T-helper 17 cell (primary cell): ENCODE results near the gene FAM200C. TPM values are rescaled to one million over a fixed set of nuclear protein-coding genes. Genes with fewer than 3 reads are reported as not detected.

ENCODE experiments used
- ATAC-seq: fragments of 150-1000 bp; cut with Tn5 transposase; 2 replicates; pipeline ENCODE4 v1.10.0; 2021; ENCODE audit warnings: mild to moderate bottlenecking, moderate library complexity
- DNase-seq, 3 donors: peaks; one replicate each; pipeline versions ENCODE4 v3.0.0 to v3.0.0-alpha.2; 2020 to 2021
- H3K9me3 ChIP-seq: one replicate; pipeline ENCODE4 v1.7.0; 2013; ENCODE audit warnings: low read length, mild to moderate bottlenecking; ENCODE audit not compliant: control insufficient read depth, poor library complexity, severe bottlenecking
- H3K27ac Mint-ChIP-seq: one replicate; pipeline ENCODE4 v1.8.0; 2022; ENCODE audit warnings: mild to moderate bottlenecking, moderate library complexity, mixed read lengths
- H3K27me3 Mint-ChIP-seq: one replicate; pipeline ENCODE4 v1.8.0; 2022; ENCODE audit warnings: mixed read lengths
- H3K36me3 Mint-ChIP-seq: one replicate; pipeline ENCODE4 v1.8.0; 2022; ENCODE audit warnings: low read depth, mixed read lengths
- H3K4me1 Mint-ChIP-seq: one replicate; pipeline ENCODE4 v1.8.0; 2022; ENCODE audit warnings: mild to moderate bottlenecking, mixed read lengths
- H3K4me3 Mint-ChIP-seq: one replicate; pipeline ENCODE4 v1.8.0; 2022; ENCODE audit warnings: mild to moderate bottlenecking, moderate library complexity, mixed read lengths
- total RNA-seq, 4 donors: library from RNA in 2 of 4; stranded (reverse) in 2 of 4; gene quantifications; one replicate each; pipeline ENCODE4 v1.2.3 and lab custom pipeline; 2022 to 2026

FAM200C gene
- total RNA-seq, 2 donors from 2014 or later = not detected

DNA sequence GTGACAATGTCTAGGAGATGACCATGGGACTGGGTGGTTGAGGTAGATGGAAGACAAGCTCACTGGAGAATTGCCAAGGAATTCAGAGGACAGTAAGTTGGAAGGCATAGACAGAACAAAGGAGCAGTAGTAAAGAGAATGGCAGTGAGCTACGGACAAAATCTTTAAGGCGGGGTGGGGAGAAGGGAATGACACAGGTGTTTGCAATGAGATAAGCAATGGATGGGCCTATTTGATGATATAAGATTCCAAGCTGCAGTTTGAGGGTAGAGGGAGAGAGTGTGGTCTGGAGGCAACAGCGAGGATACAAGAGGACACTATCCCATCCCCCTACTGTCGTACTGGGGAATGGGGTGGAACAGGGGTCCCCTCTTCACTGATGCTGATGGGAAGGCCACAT, 36.2 kb upstream of the FAM200C start:
- Mint-ChIP-seq H3K36me3 (peaks cover 10% of the 10 kb centered on the region), H3K27ac (peak overlapping the region; percentile 67)

DNA sequence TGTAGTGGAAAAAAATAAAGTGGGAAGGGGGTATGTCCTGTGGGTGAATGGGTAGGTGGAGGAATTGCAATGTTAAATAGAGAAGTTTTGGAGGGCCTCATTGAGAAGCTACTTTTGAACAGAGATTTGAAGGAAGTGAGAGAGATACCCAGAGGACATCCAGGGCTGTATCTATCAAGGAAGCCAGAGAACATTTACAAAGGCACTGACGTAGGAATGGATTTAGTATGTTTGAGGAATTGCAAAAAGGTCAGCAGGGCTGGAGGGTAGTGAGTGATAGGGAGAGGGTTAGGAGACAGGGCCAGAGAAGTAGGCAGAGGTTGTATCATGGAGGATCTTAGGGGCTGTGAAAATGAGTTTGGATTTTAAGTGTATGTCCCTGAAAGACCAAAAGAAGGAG, 35.7 kb upstream of the FAM200C start:
- Mint-ChIP-seq H3K4me3 (no peak overlapping the region), H3K27ac (peak overlapping the region; percentile 67), H3K36me3 (peaks cover 10% of the 10 kb centered on the region), H3K4me1 (peaks cover 20% of the 10 kb centered on the region), H3K27me3 (peaks cover 26% of the 10 kb centered on the region)
- H3K9me3 ChIP-seq = no peaks in the 10 kb centered on the region
- no peak for DNase-seq
- no peak for ATAC-seq

More for the DNA sequence above, 36.2 kb upstream of the FAM200C start:
- peaks cover 26% of the 10 kb centered on the region for H3K27me3 Mint-ChIP-seq
- DNase-seq (no peak), ATAC-seq (no peak)
- H3K9me3 ChIP-seq = no peaks in the 10 kb centered on the region
- H3K4me3 Mint-ChIP-seq = no peak overlapping the region
- peaks cover 20% of the 10 kb centered on the region for H3K4me1 Mint-ChIP-seq

- Mint-ChIP-seq H3K4me3 (peak overlapping the region; percentile 47), H3K27me3 (peaks cover 26% of the 10 kb centered on the region), H3K4me1 (peaks cover 18% of the 10 kb centered on the region), H3K36me3 (peaks cover 11% of the 10 kb centered on the region), H3K27ac (peak overlapping the region; percentile 34)
- no peaks in the 10 kb centered on the region for H3K9me3 ChIP-seq
- ATAC-seq (no peak), DNase-seq (no peak)
These were observed 34.2 kb upstream of the FAM200C start for GRCh38 chr5:160434022-160434531.

DNA sequence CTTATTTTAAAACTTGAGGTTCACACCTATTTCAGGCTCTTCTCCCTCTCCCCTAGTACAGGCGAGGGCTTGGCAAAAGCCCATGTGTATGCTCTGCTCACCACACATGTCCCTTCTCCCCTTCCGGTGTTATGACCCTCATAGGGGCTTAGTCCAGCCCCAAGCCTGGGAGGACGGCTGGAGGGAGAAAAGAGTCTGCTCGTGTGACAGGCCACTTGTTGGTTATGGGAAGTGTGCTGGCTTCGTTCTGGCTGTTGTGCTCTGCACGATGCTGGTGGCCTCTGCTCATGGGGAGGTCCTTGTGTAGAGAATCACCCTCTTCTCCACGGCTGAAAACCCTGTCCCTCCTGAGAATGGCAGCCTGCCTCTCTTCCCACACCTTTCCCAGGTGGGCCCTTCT, 32.9 kb upstream of the FAM200C start:
- no peaks in the 10 kb centered on the region for H3K9me3 ChIP-seq
- Mint-ChIP-seq H3K27me3 (peaks cover 26% of the 10 kb centered on the region), H3K4me3 (no peak overlapping the region), H3K4me1 (peaks cover 13% of the 10 kb centered on the region), H3K27ac (no peak overlapping the region), H3K36me3 (peaks cover 13% of the 10 kb centered on the region)
- ATAC-seq (no peak), DNase-seq (no peak)

- Mint-ChIP-seq H3K4me3 (no peak overlapping the region), H3K36me3 (peaks cover 13% of the 10 kb centered on the region), H3K4me1 (peaks cover 13% of the 10 kb centered on the region), H3K27me3 (peaks cover 26% of the 10 kb centered on the region), H3K27ac (no peak overlapping the region)
- DNase-seq (no peak), ATAC-seq (no peak)
- no peaks in the 10 kb centered on the region for H3K9me3 ChIP-seq
These were observed 32.3 kb upstream of the FAM200C start for GRCh38 chr5:160432196-160432595.

DNA sequence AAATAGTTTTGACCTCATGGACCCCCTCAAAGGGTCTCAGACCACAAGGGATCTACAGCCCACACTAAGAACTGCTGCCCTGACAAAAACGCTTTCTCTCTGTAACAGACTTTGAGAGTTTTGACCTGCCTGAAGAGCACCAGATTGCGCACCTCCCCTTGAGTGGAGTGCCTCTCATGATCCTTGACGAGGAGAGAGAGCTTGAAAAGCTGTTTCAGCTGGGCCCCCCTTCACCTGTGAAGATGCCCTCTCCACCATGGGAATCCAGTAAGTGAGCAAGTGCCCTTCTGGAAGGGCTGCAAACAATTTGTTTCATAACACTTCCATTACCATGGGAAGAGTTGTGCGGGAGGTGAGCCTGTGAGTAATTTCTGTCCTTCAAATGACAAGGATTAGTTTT, 27.8 kb upstream of the FAM200C start:
- no peaks in the 10 kb centered on the region for H3K9me3 ChIP-seq
- Mint-ChIP-seq H3K27me3 (no peaks in the 10 kb centered on the region), H3K4me3 (no peak overlapping the region), H3K36me3 (peaks cover 3% of the 10 kb centered on the region), H3K27ac (no peak overlapping the region), H3K4me1 (peaks cover 22% of the 10 kb centered on the region)
- DNase-seq = no peak
- no peak for ATAC-seq

GRCh38 chr5:160423099-160423498, 23.2 kb upstream of the FAM200C start:
- H3K27ac Mint-ChIP-seq = peak overlapping the region; percentile 57
- H3K4me3 Mint-ChIP-seq = peak overlapping the region; percentile 98
- no peaks in the 10 kb centered on the region for H3K9me3 ChIP-seq
- H3K36me3 Mint-ChIP-seq = peaks cover 2% of the 10 kb centered on the region
- H3K27me3 Mint-ChIP-seq = no peaks in the 10 kb centered on the region
- peaks cover 46% of the 10 kb centered on the region for H3K4me1 Mint-ChIP-seq
- ATAC-seq (no peak), DNase-seq (no peak)

- H3K9me3 ChIP-seq = no peaks in the 10 kb centered on the region
- no peaks in the 10 kb centered on the region for H3K27me3 Mint-ChIP-seq
- DNase-seq = peak; percentile 86 to 89 (median 87)
- peak within 1 kb of the TSS; percentile 92 for H3K27ac Mint-ChIP-seq
- peaks cover 5% of the 10 kb centered on the region for H3K36me3 Mint-ChIP-seq
- H3K4me1 Mint-ChIP-seq = peaks cover 55% of the 10 kb centered on the region
- ATAC-seq = peak; percentile 73
- peak within 1 kb of the TSS; percentile 98 for H3K4me3 Mint-ChIP-seq
These were observed 21.9 kb upstream of the FAM200C start, which contains the start of gene PTTG1 for GRCh38 chr5:160421625-160422258. Gene PTTG1 (plus strand): TSS chr5:160421855. CDS start chr5:160422313, 458 bp downstream.

- peak overlapping the region; percentile 100 for H3K27ac Mint-ChIP-seq
- peak overlapping the region; percentile 99 for H3K4me3 Mint-ChIP-seq
- H3K9me3 ChIP-seq = no peaks in the 10 kb centered on the region
- peaks cover 7% of the 10 kb centered on the region for H3K36me3 Mint-ChIP-seq
- H3K4me1 Mint-ChIP-seq = peaks cover 65% of the 10 kb centered on the region
- DNase-seq (no peak), ATAC-seq (no peak)
- no peaks in the 10 kb centered on the region for H3K27me3 Mint-ChIP-seq
These were observed 20.4 kb upstream of the FAM200C start for GRCh38 chr5:160420331-160420610.

DNA sequence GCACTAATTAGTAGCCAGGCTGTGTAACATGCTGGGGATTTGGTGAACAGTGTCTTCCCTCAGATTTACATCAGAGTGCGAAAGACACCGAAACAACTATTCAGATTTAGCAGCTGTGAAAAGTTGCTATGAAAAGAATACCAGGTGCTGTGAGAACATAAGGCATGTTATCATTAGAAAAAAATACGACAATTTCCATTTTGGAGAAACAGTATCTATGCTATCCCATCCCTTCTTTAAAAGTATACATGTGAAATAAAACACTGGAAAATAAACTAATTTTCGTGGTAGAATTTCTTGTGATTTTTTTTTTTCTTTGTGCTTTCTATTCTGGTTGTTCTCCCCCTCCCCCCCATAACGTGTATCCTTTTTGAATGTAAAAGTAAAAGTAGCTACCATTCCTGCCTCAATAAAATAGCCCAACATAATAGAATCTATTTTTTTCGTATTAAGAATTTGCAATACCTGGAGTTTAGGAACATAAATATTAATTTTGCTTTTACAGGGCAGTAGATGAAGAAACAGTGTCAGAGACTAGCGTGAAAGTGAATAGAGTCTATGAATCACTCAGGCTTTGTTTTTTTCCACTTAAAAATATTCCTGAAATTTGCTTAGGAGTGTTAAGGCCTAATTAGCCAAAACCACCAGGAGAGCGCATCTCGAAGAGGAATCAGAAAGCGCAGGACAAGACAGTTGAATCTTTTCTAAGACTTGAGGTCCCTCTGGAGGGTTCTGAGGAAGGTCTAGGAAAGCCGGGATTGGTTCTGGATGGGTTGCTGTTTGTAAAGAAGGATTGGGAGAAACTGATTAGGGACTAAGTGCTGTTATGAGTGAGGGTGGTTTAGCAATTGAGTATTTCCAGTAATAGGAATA, 19.8 kb upstream of the FAM200C start:
- ATAC-seq (no peak), DNase-seq (no peak)
- no peaks in the 10 kb centered on the region for H3K27me3 Mint-ChIP-seq

GRCh38 chr5:160418561-160419457, 19.0 kb upstream of the FAM200C start, which contains the start of gene SLU7:
Gene SLU7 (minus strand): TSS chr5:160419081. CDS start chr5:160415294, 3,787 bp downstream.
- Mint-ChIP-seq H3K4me3 (peak within 1 kb of the TSS; percentile 99), H3K27me3 (no peaks in the 10 kb centered on the region), H3K27ac (peak within 1 kb of the TSS; percentile 100), H3K36me3 (peaks cover 7% of the 10 kb centered on the region), H3K4me1 (peaks cover 55% of the 10 kb centered on the region)
- DNase-seq = peak; percentile 81 to 88 (median 86)
- H3K9me3 ChIP-seq = no peaks in the 10 kb centered on the region
- ATAC-seq = peak; percentile 83

More for the DNA sequence above, 19.8 kb upstream of the FAM200C start:
- H3K36me3 Mint-ChIP-seq = peaks cover 7% of the 10 kb centered on the region
- H3K27ac Mint-ChIP-seq = peak overlapping the region; percentile 100
- no peaks in the 10 kb centered on the region for H3K9me3 ChIP-seq
- H3K4me3 Mint-ChIP-seq = peak overlapping the region; percentile 99
- peaks cover 61% of the 10 kb centered on the region for H3K4me1 Mint-ChIP-seq

DNA sequence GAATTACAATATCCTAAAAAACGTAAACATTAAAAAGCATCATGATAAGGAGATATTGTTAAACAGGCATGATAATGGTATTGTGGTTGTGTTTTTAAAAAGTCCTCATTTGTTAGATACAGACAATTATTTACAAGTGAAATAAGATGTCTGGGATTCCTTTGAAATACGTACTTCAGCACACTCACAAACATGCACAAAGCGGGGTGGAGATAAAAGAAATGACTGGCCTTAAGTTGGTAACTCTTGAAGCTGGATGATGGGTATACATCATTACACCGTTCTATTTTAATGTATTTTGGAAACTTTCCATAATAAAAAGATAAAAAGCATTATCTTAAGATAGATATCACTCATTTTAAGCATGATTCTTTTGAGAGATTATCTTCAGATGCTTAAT, 1.0 kb downstream of the FAM200C start:
- peaks cover 8% of the 10 kb centered on the region for H3K4me1 Mint-ChIP-seq
- no peaks in the 10 kb centered on the region for H3K9me3 ChIP-seq
- no peaks in the 10 kb centered on the region for H3K27me3 Mint-ChIP-seq
- peaks cover 6% of the 10 kb centered on the region for H3K36me3 Mint-ChIP-seq
- H3K4me3 Mint-ChIP-seq = peak overlapping the region; percentile 87
- ATAC-seq (no peak), DNase-seq (no peak)
- H3K27ac Mint-ChIP-seq = peak overlapping the region; percentile 92
